Measurements from ENCODE around the gene KRT25. TPM values are rescaled to one million over a fixed set of nuclear protein-coding genes. Genes with fewer than 3 reads are reported as not detected.

Gene KRT25
- total and polyA plus RNA-seq, 2 donors (not counting 1 experiment from before 2014, with no cell fraction given), result not detected

DNA sequence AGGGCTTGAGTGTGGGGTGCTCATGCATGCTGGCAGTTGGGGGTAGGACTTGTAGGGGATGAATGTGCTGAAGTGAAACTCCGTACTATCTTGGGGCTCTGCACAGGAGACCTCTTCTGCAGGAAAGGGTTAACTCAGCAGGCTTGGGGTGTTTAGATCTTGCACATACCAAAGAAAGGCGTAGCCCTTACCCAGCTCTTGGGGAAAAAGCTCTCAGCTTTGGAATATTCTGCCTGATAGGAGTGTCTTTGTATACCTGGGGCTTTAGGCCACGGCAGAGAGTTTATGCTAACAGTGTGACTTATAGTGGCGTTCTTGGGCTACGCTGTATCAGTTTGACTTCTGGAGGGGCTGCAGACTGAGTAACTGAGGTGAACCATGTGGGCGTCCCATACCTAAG, 21.1 kb downstream of the KRT25 start:
- H3K36me3 ChIP-seq (replicated peaks in 1 of 2; ENCODE audit: control extremely low read depth in 1 of 2, control insufficient read depth in 1 of 2, extremely low read depth in 1 of 2, insufficient read depth in 2 of 2, low read length in 1 of 2), result no peaks in the 10 kb centered on the region
- H3K27me3 Mint-ChIP-seq, result peaks cover 7% of the 10 kb centered on the region
- no peak overlapping the region for H3K4me3 Mint-ChIP-seq
- H3K79me2 ChIP-seq (ENCODE audit: control insufficient read depth, insufficient read depth, low read length), result no peaks in the 10 kb centered on the region
- H3K4me2 ChIP-seq (replicated peaks; ENCODE audit: low read depth, low read length, poor library complexity, severe bottlenecking), result no peak overlapping the region
- H3K4me3 ChIP-seq (ENCODE audit: control extremely low read depth in 1 of 5, extremely low read depth in 1 of 5, insufficient read depth in 1 of 5, low read depth in 2 of 5, low read length in 4 of 5), result no peak overlapping the region
- no peak overlapping the region for H2AFZ ChIP-seq (ENCODE audit: insufficient read depth, low read depth, low read length, poor library complexity, severe bottlenecking)
- intact Hi-C loops (cut with micrococcal nuclease), result no loop called here
- no peak overlapping the region for H3K27ac Mint-ChIP-seq
- WGBS (ENCODE audit: insufficient coverage), result 93% methylated on average over 6 of the region's 6 CpGs
- TF ChIP-seq, protein P1, sequence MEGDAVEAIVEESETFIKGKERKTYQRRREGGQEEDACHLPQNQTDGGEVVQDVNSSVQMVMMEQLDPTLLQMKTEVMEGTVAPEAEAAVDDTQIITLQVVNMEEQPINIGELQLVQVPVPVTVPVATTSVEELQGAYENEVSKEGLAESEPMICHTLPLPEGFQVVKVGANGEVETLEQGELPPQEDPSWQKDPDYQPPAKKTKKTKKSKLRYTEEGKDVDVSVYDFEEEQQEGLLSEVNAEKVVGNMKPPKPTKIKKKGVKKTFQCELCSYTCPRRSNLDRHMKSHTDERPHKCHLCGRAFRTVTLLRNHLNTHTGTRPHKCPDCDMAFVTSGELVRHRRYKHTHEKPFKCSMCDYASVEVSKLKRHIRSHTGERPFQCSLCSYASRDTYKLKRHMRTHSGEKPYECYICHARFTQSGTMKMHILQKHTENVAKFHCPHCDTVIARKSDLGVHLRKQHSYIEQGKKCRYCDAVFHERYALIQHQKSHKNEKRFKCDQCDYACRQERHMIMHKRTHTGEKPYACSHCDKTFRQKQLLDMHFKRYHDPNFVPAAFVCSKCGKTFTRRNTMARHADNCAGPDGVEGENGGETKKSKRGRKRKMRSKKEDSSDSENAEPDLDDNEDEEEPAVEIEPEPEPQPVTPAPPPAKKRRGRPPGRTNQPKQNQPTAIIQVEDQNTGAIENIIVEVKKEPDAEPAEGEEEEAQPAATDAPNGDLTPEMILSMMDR (IDR thresholded peaks at IDR 0.05), result no peak
- no peak for TF ChIP-seq EZH2 (IDR thresholded peaks at IDR 0.05; ENCODE audit: borderline replicate concordance, insufficient read depth, low read depth, low read length, poor library complexity, severe bottlenecking)
- peaks cover 0 to 6% (median 2%) of the 10 kb centered on the region in 4 experiments for H3K27me3 ChIP-seq (replicated peaks in 1 of 4; ENCODE audit: control extremely low read depth in 1 of 4, control insufficient read depth in 3 of 4, insufficient read depth in 4 of 4, low read length in 3 of 4)
- H3K9me3 Mint-ChIP-seq (ENCODE audit: insufficient read depth), result no peaks in the 10 kb centered on the region
- no peaks in the 10 kb centered on the region for H3K4me1 ChIP-seq (ENCODE audit: control insufficient read depth in 2 of 2, insufficient read depth in 2 of 2, low read length in 2 of 2)
- ChIA-PET CTCF (no interaction called here), POLR2A (no interaction called here)
- no peak overlapping the region for H3K9ac ChIP-seq (ENCODE audit: low read length)
- peaks cover 0 to 3% (median 0%) of the 10 kb centered on the region in 3 donors for H3K9me3 ChIP-seq (ENCODE audit: control extremely low read depth in 1 of 3, control insufficient read depth in 2 of 3, insufficient read depth in 1 of 3, low read length in 2 of 3)
- no peak overlapping the region for H3K27ac ChIP-seq (ENCODE audit: low read length in 2 of 2)
- ATAC-seq (ENCODE audit: low read depth), result no peak
- DNase-seq, result no peak
- peaks cover 3% of the 10 kb centered on the region for H3K4me1 Mint-ChIP-seq
- H4K20me1 ChIP-seq (ENCODE audit: control insufficient read depth, insufficient read depth, low read length, poor library complexity, severe bottlenecking), result no peaks in the 10 kb centered on the region

DNA sequence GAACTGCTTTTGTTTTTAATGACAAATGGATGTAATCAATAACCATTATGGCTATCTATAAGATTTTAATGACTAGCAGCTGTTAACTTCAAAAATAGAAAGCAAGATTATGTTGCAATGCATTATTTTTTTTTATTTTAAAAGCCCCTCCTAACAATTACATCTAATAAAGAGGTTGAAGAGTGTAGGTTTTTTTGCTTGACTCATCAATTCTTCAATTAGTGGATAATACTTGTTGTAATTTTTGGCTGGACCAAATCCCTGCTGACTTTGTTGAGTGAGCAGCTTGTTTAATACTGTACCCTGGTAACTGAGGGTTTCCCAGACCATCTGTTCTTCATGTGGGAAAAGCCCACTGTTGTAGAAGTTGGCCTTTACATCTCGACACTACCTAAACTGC, 24.2 kb downstream of the KRT25 start:
- Mint-ChIP-seq H3K27me3 (no peaks in the 10 kb centered on the region), H3K4me3 (no peak overlapping the region), H3K9me3 (ENCODE audit: insufficient read depth) (no peaks in the 10 kb centered on the region), H3K27ac (no peak overlapping the region), H3K4me1 (peaks cover 22% of the 10 kb centered on the region)
- Histone ChIP-seq H4K20me1 (ENCODE audit: control insufficient read depth, insufficient read depth, low read length, poor library complexity, severe bottlenecking) (no peaks in the 10 kb centered on the region), H3K27ac (ENCODE audit: low read length in 2 of 2) (no peak overlapping the region), H3K4me1 (ENCODE audit: control insufficient read depth in 2 of 2, insufficient read depth in 2 of 2, low read length in 2 of 2) (peaks cover 20% of the 10 kb centered on the region in 2 donors), H3K9me3 (ENCODE audit: control extremely low read depth in 1 of 3, control insufficient read depth in 2 of 3, insufficient read depth in 1 of 3, low read length in 2 of 3) (peaks cover 0 to 3% (median 0%) of the 10 kb centered on the region in 3 donors), H3K36me3 (replicated peaks in 1 of 2; ENCODE audit: control extremely low read depth in 1 of 2, control insufficient read depth in 1 of 2, extremely low read depth in 1 of 2, insufficient read depth in 2 of 2, low read length in 1 of 2) (no peaks in the 10 kb centered on the region), H2AFZ (ENCODE audit: insufficient read depth, low read depth, low read length, poor library complexity, severe bottlenecking) (no peak overlapping the region), H3K9ac (ENCODE audit: low read length) (no peak overlapping the region), H3K4me3 (ENCODE audit: control extremely low read depth in 1 of 5, extremely low read depth in 1 of 5, insufficient read depth in 1 of 5, low read depth in 2 of 5, low read length in 4 of 5) (no peak overlapping the region), H3K27me3 (replicated peaks in 1 of 4; ENCODE audit: control extremely low read depth in 1 of 4, control insufficient read depth in 3 of 4, insufficient read depth in 4 of 4, low read length in 3 of 4) (peaks cover 0 to 3% (median 2%) of the 10 kb centered on the region in 4 experiments), H3K79me2 (ENCODE audit: control insufficient read depth, insufficient read depth, low read length) (no peaks in the 10 kb centered on the region), H3K4me2 (replicated peaks; ENCODE audit: low read depth, low read length, poor library complexity, severe bottlenecking) (no peak overlapping the region)
- 100% methylated on average over 1 of the region's 1 CpG for WGBS (ENCODE audit: insufficient coverage)
- ChIA-PET CTCF (no interaction called here), POLR2A (no interaction called here)
- intact Hi-C loops (cut with micrococcal nuclease), result no loop called here
- ATAC-seq (ENCODE audit: low read depth) (no peak), DNase-seq (no peak)
- no peak for TF ChIP-seq EZH2 (IDR thresholded peaks at IDR 0.05; ENCODE audit: borderline replicate concordance, insufficient read depth, low read depth, low read length, poor library complexity, severe bottlenecking)
- TF ChIP-seq, protein P1 (IDR thresholded peaks at IDR 0.05), result no peak
